NOMO-1 treated with DMSO at 0.1 percent for 48 hours (cell line): ENCODE data around the gene PRDM16.

ENCODE experiments used
- DNase-seq: peaks from one replicate; lab custom pipeline; 2025; ENCODE audit not compliant: unreplicated experiment; lab: John Stamatoyannopoulos, UW

Gene PRDM16

GRCh38 chr1:3365523-3366125 lies 296.6 kb downstream of the PRDM16 start:
- DNase-seq: no peak

DNA sequence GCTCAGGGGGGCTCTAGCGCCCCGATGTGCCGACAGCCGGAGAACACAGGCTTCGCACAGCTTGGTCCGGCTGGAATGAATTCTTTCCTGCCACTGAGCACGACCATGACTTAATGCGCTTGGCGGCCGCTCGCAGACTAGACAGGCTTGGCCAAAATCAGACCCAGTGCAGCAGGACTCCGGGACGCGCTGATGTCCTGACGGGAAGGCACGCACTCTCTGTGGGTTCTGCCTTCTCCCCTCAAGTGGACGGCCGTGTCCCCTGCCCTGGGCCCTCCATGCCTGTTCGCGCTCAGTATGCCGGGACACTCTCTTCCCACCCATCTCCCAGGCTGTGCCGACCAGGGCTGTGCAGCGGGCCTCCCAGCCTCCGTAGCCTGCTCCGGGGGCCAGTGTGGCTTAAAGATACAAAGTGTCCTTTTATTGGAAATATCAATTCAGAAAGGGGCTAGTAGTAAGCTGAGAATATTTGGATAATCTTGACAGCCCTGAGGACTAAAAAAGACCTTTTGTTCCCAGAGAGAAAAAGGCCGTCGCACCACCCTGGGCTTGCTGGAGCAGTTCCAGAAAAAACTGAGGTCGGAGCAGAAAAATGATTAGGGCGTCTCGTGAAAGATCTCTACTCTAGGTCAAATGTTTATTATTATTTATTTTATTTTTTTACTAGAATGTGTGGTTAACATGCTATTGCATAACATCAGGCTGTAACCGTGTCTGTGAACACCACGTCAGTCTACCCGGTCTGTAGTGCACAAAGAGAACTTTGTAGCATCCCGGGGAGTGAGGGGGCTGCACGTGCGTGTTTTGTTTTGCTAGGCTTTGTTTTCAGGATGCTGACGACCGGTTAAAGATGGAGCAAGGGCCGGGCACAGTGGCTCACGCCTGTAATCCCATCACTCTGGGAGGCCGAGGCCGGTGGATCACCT lies 297.4 kb downstream of the PRDM16 start:
- DNase-seq: no peak

DNA sequence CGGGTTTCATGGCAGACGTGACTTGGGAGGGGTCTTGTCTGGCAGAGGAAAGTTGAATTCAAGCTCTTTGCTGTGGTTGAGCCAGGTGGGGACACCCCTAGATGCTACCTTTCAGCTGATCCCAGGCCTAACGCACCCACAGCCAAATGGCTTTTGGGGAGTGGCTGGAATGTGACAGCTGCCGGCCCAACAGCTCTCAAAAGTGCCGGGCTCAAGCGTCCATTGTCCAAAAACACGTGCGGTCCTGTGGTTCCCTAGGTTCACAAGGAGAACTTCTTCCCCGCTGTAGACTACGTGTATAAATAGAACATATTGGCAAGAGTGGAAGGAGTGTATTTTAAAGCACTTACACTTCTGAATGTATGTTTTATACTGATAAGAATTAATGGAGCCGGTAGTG lies 298.4 kb downstream of the PRDM16 start:
- no peak for DNase-seq

- no peak for DNase-seq
Observed at GRCh38 chr1:3368059-3368458, 299.1 kb downstream of the PRDM16 start.

DNA sequence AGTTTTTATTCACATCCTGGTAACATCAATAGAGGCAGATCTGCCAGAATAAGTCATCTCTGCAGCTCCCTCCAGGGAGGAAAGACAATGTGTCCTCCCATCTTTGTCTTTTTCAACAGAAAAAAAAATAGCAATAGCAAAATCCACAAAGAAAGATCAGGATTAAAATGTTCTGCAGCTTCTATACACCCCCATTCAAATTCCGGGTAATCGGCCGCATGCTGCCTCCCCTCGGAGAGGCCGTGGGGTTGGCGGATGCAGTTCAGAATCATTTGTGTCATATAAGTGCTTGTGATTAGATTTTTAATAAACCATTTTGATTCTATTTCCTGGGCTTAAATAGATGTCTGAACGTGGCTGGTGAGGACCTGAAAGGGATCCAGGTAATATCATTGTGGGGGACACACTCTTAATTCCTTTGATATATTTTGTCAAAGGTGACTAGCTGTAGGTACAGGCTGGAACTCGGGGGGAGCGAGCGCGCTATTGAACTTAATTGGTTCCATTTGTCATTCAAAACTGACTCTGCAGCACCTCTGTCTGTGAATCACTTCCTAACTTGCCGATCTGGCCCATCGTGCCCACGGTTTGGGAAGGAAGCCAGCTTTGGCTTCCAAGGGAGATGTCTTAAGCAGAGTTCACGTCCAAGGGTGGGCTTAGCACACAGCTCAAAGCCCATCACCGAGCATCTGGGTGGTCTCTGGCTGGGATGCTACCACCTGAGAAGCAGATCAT lies 299.9 kb downstream of the PRDM16 start:
- DNase-seq: no peak

- DNase-seq: no peak
Observed at GRCh38 chr1:3369446-3370076, 300.6 kb downstream of the PRDM16 start.

DNA sequence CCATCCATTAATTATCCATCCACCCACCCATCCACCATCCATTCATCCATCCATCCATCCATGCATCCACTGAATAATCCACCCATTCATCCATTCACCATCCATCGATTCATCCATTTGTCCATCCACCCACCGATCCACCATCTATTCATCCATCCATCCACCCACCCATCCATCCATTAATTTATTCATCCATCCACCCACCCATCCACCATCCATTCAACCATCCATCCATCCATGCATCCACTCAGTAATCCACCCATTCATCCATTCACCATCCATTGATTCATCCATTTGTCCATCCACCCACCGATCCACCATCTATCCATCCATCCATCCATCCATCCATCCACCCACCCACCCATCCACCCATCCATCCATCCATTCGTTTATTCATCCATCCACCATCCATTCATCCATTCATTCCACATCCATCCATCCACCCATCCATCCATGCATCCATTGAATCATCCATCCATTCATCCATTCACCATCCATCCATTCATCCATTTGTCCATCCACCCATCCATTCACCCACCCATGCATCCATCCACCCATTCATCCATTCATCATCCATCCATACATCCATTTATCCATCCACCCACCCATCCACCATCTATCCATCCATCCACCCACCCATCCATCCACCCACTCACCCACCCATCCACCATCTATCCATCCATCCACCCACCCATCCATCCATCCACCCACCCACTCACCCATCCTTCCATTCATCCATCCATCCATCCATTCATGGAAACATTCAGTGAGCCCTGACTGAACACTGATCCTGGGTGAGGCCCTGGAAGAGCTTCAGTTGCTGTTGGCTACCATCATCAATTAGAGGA lies 302.1 kb downstream of the PRDM16 start:
- no peak for DNase-seq

DNA sequence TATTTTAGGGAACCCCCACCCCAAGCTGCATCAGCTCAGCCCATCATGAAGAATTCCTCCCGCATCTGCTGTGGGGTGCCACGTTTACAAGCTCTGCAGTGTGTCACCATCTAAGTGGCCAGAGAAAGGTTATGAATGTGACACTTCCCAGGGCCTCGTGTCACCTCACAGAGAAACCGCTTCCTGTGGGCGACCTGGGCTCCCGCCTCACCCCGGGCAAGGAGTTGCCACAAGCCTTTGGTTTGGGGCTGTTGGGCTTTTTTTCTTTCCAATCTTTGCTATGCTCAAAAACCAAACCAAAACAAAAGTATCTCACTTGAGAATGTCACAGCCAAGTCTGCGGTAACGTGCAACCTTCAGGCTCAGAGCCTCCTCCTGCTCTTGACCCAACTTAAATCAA lies 303.3 kb downstream of the PRDM16 start:
- DNase-seq: no peak

GRCh38 chr1:3373175-3373574 lies 304.2 kb downstream of the PRDM16 start:
- no peak for DNase-seq

DNA sequence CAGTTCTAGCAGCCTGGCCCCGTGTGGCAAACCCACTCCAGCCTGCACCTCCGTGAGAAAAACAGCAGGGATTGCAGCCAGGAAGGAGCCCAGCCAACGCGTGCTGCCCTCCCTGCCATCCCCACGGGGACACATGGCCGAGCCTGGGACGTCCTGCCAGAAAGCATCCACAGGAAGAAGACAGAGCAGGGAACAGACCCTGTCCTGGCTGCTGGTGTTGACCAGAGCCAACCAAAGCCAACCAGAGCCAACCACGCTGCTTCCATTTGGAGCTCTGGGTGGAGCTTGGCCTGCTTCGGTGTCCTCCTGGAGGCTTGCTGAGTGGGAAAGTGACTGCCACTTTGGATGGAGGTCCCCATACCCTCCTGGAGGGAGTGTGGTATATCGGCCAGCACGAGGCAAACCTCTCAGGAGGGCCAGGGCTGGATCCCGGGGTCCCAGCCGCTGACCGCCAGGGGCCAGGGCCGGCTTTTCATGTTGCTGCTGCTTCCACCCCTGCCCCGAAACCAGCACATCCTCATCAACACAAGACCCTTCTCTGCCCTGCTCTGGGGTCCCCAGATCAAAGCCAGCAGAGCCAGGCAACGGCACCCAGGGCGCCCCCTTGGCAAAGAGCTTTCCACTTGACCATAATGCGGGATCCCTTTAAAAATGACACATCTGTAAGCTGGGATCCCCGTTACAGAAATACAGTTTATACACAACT lies 304.9 kb downstream of the PRDM16 start:
- no peak for DNase-seq

DNA sequence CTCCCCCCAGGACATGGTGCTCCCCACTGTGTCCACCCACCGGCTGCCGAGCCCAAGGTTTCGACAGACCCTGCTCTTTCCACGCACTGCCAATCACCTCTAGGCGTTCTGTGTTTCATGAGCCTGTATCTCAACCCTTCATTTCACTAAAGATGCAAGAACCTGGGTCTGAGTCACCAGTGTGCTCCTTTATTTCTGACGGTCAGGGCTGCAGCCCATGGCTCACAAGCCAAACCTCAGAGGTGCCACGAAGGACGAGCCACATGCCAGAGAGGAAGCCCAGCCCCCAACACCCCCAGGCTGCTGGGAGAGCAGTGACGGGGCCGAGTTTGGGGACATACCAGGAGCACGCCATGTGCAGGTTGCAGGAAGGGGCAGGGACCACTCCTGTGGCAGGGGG lies 306.2 kb downstream of the PRDM16 start:
- DNase-seq: no peak

DNA sequence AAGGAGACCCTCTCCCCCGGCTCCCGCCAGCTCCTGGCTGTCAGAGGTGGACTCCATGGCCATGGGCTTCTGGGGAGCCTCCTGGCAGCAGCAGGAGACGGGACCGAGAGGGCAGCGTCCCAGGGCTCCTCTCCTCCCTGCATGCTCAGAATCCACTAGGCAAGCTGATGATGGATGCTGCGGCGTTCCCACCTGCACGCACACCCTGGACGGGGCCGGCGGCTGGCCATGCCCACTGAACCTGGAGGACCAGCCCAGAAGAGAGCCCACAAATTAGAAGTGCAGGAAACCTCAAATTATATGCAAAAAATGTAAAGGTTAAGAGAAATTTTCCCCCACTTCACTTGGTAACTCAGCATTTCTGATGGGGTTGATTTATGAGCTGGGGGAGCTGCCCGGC lies 308.2 kb downstream of the PRDM16 start:
- no peak for DNase-seq

DNA sequence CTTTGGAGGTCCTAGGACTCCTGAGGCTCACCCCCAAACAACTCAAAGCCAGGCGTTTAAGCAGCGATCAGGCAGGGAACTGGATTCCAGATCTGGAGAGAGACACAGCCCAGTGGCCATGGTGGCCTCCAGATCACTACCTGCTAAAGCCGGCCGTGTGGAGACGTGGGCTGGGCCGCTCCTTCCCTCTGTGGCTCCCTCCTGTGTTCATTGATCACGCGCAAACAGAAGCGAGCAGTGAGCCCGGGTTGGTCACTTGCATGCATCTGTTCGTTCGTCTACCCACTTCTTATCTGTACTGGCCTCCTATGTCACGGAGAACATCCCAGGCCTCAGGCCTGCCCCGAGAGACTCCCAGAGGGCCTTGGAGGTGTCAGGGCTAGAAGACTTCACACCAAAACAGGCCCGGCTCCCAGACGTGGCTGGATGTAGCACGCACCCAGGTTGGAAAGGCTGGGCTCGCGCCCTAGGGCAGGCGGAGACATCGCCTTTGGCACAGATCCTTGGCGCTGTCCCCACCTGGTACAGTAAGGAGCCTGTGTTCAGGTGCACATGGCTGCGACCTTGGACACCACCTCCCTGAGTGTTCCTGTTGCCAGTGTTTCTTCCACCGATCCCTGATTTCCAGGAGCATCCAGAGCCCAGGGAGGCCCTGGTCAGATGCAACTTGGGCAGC lies 308.7 kb downstream of the PRDM16 start:
- DNase-seq: no peak

- DNase-seq: no peak
Observed at GRCh38 chr1:3378411-3379208, 309.6 kb downstream of the PRDM16 start.

DNA sequence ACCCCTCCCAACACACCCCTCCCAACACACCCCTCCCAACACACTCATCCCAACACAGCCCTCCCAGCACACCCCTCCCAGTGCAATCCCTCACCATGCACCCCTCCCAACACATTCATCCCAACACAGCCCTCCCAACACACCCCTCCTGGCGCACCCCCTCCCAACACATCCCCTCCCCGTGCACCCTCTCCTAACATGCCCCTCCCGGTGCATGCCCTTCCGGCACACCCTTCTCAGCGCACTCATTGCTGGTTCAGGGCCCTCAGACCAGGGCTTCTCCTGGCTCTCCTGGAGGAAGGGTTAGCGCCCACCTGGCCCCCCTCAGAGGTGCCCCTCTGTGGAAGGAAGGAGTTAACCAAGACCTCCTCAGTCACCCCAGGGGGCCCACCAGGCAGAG lies 310.9 kb downstream of the PRDM16 start:
- no peak for DNase-seq

DNA sequence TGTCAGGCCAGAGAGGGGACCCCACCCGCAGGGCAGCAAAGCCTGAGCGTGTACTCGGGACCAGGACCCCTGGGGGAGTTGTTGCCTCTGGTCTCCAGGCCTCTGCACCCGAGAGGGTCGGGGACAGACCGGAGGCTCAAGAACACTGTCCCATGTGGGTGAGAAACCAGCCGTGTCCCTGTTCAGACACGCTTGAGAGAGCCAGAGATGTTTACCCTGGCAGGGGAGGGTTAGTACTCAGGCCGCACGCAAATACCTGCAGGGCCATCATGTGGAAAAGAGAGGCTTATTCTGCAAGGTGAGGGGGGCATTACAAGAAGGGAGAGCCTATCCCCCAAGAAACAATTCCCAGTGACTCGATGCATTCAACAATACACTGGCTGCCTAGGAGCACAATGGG lies 311.5 kb downstream of the PRDM16 start:
- no peak for DNase-seq

- DNase-seq: no peak
Observed at GRCh38 chr1:3381901-3382300, 312.9 kb downstream of the PRDM16 start.

GRCh38 chr1:3382326-3383057 lies 313.5 kb downstream of the PRDM16 start:
- DNase-seq: no peak
